Astrocyte (in vitro differentiated cells and primary cell): ENCODE measurements around the gene WWP2.

Experiments used
- EZH2 ChIP-seq: IDR thresholded peaks from 2 replicates; pipeline ENCODE4 v1.6.1; 2012; ENCODE audit warnings: mild to moderate bottlenecking, low read length, inconsistent platforms; ENCODE audit not compliant: insufficient read depth
- TF ChIP-seq, protein P1 (sequence below): IDR thresholded peaks from 2 replicates; pipeline ENCODE4 v1.5.1; 2011; ENCODE audit warnings: low read depth, mild to moderate bottlenecking, inconsistent platforms, low read length, moderate library complexity; ENCODE audit not compliant: insufficient read depth

- TF ChIP-seq, protein P1, sequence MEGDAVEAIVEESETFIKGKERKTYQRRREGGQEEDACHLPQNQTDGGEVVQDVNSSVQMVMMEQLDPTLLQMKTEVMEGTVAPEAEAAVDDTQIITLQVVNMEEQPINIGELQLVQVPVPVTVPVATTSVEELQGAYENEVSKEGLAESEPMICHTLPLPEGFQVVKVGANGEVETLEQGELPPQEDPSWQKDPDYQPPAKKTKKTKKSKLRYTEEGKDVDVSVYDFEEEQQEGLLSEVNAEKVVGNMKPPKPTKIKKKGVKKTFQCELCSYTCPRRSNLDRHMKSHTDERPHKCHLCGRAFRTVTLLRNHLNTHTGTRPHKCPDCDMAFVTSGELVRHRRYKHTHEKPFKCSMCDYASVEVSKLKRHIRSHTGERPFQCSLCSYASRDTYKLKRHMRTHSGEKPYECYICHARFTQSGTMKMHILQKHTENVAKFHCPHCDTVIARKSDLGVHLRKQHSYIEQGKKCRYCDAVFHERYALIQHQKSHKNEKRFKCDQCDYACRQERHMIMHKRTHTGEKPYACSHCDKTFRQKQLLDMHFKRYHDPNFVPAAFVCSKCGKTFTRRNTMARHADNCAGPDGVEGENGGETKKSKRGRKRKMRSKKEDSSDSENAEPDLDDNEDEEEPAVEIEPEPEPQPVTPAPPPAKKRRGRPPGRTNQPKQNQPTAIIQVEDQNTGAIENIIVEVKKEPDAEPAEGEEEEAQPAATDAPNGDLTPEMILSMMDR, result no peak
- TF ChIP-seq EZH2, result no peak
These were observed 40.6 kb upstream of the WWP2 start for GRCh38 chr16:69721441-69721957.
